Mononuclear cell (primary cell): Measurements from ENCODE around the gene NUCB1. TPM values are rescaled to one million over a fixed set of nuclear protein-coding genes. Genes with fewer than 3 reads are reported as not detected.

Experiments used
- H3K27me3 ChIP-seq: 2 replicates; pipeline ENCODE4 v1.6.0; 2011; ENCODE audit warnings: low read length, control low read depth; ENCODE audit not compliant: insufficient read depth
- H3K4me1 ChIP-seq: 2 replicates; pipeline ENCODE4 v1.5.1; 2011; ENCODE audit warnings: mild to moderate bottlenecking, low read length, control low read depth; ENCODE audit not compliant: insufficient read depth
- H3K4me3 ChIP-seq: 2 replicates; pipeline ENCODE4 v1.5.1; 2011; ENCODE audit warnings: mild to moderate bottlenecking, low read length, moderate library complexity
- H3K9me3 ChIP-seq: 2 replicates; pipeline ENCODE4 v1.5.1; 2011; ENCODE audit warnings: low read depth, mild to moderate bottlenecking, control low read depth, low read length
- total RNA-seq: library from RNA; depleted of rRNA; stranded (reverse); fragments of >200 nt; gene quantifications from one replicate; pipeline ENCODE4 v1.2.3, GENCODE V29; 2012

NUCB1 gene
- total RNA-seq, 1 donor: 166 TPM

DNA sequence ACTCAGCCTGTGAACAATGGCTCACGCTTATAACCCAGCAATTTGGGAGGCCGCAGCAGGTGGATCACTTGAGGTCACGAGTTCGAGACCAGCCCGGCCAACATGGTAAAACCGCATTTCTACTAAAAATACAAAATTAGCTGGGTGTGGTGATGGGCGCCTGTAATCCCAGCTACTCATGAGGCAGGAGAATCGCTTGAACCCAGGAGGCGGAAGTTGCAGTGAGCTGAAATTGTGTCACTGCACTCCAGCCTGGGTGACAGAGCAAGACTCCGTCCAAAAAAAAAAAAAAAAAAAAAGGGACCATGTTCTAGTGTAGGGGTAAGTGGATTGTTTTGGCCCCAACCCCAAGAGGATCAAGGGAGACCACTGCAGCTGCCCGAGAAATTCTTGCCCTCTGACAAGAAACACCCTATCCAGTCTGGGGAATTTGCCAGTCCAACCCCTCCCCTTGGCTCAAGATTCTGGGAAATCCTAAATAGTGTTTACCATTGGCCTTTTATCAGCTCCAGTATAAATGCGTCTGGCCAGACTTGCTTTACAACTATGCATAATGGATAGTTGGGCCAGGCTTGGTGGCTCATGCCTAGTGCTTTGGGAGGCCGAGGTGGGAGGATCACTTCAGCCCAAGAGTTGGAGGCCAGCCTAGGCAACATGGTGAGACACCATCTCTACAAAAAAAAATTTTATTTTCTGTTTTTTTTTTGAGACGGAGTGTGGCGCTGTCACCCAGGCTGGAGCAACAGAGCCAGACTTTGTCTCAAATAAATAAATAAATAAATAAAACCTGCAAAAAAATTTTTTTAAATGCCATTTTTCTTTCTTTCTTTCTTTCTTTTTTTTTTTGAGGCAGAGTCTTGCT, 28.3 kb downstream of the NUCB1 start:
- H3K9me3 ChIP-seq: no peaks in the 10 kb centered on the region
- peaks cover 8% of the 10 kb centered on the region for H3K4me1 ChIP-seq
- H3K27me3 ChIP-seq: peaks cover 11% of the 10 kb centered on the region
- H3K4me3 ChIP-seq: no peak overlapping the region

DNA sequence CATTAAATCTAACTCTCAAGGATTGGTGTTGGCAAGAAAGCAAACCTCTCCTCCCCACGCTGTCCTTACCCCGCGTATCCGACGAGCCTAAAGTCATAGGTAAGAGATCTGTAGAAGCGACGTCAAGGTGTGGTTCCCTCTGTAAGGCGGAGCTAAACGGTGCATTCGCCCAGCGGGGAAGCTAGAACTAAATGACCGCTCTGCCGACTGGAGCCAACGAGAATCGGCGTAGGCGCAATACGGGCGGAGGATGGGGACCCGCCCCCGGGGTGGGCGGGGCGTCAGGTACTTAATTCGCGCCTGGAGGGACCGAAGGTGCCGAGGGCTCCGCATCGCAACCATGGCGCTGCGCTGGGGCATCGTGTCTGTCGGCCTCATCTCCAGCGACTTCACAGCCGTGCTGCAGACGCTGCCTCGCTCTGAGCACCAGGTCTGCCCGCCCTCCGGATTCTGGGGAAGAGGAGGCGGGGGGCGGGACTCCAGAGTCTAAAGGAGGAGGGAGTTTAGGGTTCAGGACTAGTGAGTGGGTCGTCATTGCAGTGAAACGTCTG, 33.3 kb downstream of the NUCB1 start, which contains the start of gene DHDH:
DHDH (plus strand) TSS at position 318 of the 551 bp plus-strand sequence; CDS start at position 341, 23 bp downstream.
- Histone ChIP-seq H3K4me3 (peak within 1 kb of the TSS; percentile 29), H3K27me3 (peaks cover 11% of the 10 kb centered on the region)

DNA sequence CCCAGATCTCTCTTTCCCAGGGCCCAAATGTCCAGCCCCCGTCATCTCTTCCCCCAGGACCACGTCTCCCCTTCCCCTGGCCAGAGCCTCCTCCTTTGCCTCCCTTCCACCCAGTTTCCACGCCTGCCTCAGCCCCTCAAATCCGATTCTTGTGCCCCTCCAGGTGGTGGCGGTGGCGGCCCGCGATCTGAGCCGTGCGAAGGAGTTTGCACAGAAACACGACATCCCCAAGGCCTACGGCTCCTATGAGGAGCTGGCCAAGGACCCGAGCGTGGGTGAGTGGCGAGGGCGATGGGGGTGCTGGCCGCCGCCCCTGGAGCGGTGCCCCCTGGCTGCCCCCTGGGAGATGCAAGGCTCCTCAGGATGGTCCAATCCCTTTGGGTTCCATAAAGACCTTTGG, 34.7 kb downstream of the NUCB1 start:
- peaks cover 11% of the 10 kb centered on the region for H3K27me3 ChIP-seq
- no peaks in the 10 kb centered on the region for H3K9me3 ChIP-seq
- peaks cover 16% of the 10 kb centered on the region for H3K4me1 ChIP-seq
- H3K4me3 ChIP-seq: no peak overlapping the region

More for the DNA sequence above, 33.3 kb downstream of the NUCB1 start, which contains the start of gene DHDH:
- Histone ChIP-seq H3K9me3 (no peaks in the 10 kb centered on the region), H3K4me1 (peaks cover 16% of the 10 kb centered on the region)

DNA sequence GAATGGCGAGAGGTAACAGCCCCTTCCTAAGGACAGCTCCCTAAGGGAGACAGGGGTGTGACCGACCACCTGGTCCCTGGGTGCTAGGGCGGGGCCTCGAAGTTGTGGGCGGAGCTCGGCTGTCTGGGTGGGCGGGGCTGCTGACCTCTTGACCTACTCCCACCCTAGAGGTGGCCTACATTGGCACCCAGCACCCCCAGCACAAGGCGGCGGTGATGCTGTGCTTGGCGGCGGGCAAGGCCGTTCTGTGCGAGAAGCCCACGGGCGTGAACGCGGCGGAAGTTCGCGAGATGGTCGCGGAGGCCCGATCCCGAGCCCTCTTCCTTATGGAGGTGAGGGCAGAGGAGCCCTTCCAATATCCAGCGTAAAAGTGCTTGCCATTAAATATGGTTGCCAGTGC, 35.8 kb downstream of the NUCB1 start:
- Histone ChIP-seq H3K4me3 (no peak overlapping the region), H3K27me3 (peaks cover 11% of the 10 kb centered on the region), H3K9me3 (no peaks in the 10 kb centered on the region), H3K4me1 (peaks cover 16% of the 10 kb centered on the region)

DNA sequence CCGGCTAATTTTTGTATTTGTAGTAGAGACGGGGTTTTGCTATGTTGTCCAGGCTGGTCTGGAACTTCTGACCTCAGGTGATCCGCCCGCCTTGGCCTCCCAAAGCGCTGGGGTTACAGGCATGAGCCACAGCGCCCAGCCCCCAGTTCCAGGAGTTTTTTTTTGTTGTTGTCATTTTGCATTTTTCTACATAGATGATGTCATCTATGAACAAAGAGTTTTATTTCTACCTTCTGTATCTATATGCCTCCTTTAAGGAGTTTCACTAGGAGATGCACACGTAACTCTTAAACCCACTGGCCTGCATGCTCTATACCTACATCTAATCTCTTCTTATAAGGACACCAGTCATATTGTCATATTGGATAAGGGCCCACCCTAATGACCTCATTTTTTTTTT, 38.1 kb downstream of the NUCB1 start:
- Histone ChIP-seq H3K27me3 (peaks cover under 1% of the 10 kb centered on the region), H3K4me1 (peaks cover 10% of the 10 kb centered on the region), H3K9me3 (no peaks in the 10 kb centered on the region), H3K4me3 (no peak overlapping the region)

DNA sequence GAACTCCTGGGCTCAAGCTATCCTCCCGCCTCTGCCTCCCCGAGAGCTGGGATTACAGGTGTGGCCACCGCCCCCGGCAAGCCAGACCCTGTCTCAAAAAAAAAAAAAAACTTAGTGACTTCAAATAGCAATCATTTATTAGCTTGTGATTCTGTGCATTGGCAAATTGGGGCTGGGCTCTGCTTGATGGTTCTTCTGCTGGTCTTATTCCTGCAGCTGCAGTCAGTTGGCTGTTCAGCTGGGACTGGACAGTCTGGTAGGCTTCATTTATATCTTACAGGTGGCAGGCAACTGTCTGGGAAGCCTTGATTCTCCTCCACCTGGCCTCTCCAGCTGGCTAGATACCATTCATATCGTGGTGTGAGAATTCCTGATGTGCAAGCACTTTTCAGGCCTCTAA, 40.8 kb downstream of the NUCB1 start:
- H3K9me3 ChIP-seq: no peaks in the 10 kb centered on the region
- no peak overlapping the region for H3K4me3 ChIP-seq
- no peaks in the 10 kb centered on the region for H3K4me1 ChIP-seq

DNA sequence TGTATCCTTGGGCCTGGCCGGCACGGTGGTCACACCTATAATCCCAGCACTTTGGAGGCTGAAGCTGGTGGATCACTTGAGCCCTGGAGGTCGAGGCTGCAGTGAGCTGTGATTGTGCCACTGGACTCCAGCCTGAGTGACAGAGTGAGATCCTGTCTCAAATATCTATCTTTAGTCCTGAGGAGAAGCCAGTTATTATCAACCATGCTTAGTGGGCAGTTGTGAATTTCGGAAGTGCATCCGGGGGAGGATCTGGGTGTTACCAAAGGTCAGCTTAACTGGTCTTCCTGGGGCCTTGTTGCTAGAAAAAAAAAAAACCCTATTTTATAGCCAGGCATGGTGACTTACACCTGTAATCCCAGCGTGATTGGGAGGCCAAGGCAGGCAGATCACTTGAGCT, 43.0 kb downstream of the NUCB1 start:
- no peaks in the 10 kb centered on the region for H3K27me3 ChIP-seq
- no peaks in the 10 kb centered on the region for H3K9me3 ChIP-seq
- H3K4me1 ChIP-seq: no peaks in the 10 kb centered on the region
- H3K4me3 ChIP-seq: no peak overlapping the region

More for the DNA sequence above, 40.8 kb downstream of the NUCB1 start:
- no peaks in the 10 kb centered on the region for H3K27me3 ChIP-seq

DNA sequence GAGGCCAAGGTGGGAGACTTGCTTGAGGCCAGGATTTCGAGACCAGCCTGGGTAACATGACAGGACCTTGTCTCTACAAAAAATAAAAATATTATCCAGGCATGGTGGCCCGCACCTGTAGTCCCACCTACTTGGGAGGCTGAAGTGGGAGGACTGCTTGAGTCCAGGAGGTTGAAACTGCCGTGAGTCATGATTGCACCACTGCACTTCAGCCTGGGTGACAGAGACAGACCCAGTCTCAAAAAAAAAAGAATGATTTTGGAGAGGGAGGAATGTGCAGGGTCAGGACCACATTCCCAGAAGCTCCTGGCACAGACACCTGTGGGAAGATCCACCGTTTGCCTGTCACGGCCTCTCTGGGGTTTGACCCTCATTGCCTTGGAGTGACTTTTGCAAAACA, 45.3 kb downstream of the NUCB1 start:
- Histone ChIP-seq H3K4me3 (no peak overlapping the region), H3K27me3 (no peaks in the 10 kb centered on the region), H3K4me1 (no peaks in the 10 kb centered on the region), H3K9me3 (no peaks in the 10 kb centered on the region)

DNA sequence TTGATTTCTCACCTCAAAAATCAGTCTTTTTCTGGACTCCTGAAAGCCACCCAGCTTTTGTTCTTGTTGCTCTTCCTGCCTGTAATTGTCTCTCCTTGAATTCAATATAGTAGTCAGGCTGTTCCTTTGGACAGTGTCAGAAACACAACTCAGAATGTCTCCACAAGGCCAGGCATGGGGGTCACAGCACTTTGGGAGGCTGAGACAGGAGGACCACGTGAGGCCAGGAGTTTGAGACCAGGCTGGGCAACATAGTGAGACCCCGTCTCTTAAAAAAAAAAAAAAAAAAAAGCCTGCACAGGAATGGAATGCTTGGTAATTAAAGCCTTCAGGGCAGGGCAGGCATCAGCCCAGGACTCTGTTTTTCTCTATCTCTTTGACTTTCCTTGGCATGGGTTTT, 45.7 kb downstream of the NUCB1 start:
- no peaks in the 10 kb centered on the region for H3K27me3 ChIP-seq
- H3K4me1 ChIP-seq: no peaks in the 10 kb centered on the region
- no peaks in the 10 kb centered on the region for H3K9me3 ChIP-seq
- H3K4me3 ChIP-seq: no peak overlapping the region

DNA sequence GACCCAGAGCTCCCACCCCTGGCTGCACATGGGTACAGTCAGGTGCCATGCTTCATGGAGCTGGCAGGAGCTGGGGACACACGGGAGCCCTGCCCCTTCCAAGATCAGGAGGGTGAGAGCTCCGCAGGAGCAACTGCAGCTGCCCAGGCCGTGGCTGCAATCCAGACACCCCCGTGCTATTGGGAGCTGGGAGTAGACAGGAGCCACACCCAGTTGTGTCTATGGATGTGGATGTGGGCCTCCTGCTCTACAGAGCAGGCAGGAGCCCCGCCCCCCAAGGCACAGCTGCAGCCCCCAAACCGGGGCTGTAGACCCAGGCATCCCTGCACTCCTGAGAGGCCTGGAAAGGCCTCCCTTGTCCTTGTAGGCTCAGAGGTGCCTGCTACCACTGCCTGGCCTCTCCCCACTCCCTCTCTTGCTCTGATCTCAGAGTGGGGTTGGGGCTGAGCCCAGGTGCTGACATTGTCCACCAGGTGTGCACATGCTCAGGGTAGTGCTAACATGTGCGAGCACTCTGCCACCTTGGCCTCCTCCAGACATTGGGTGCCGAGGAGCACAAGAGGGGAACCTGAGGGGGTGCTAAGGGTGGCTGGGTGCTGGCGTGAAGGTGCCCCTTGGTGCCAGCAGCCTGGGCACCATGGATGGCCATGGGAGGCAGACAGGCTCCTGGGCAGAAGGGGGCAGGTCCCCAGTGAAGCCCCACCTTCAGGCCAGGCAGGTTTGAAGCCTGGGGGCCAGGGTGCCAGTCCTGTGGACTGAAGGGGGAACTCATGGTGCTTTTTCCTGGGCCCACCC, 46.5 kb downstream of the NUCB1 start:
- no peaks in the 10 kb centered on the region for H3K27me3 ChIP-seq
- H3K9me3 ChIP-seq: no peaks in the 10 kb centered on the region
- H3K4me3 ChIP-seq: no peak overlapping the region
- no peaks in the 10 kb centered on the region for H3K4me1 ChIP-seq

DNA sequence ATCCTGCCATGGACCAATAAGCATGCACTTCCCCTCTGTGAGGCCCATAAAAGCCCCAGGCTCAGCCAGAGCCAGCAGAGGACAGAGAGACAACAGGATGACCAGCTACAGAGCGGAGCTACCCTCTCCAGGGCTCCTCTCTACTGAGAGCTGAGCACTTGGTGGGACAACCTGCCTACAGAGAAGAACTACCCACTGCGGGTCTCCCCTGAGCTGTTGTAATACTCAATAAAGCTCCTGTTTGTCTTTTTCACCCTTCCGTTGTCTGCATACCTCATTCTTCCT, 47.1 kb downstream of the NUCB1 start:
- H3K27me3 ChIP-seq: no peaks in the 10 kb centered on the region
- no peaks in the 10 kb centered on the region for H3K4me1 ChIP-seq
- H3K4me3 ChIP-seq: no peak overlapping the region
- H3K9me3 ChIP-seq: no peaks in the 10 kb centered on the region

DNA sequence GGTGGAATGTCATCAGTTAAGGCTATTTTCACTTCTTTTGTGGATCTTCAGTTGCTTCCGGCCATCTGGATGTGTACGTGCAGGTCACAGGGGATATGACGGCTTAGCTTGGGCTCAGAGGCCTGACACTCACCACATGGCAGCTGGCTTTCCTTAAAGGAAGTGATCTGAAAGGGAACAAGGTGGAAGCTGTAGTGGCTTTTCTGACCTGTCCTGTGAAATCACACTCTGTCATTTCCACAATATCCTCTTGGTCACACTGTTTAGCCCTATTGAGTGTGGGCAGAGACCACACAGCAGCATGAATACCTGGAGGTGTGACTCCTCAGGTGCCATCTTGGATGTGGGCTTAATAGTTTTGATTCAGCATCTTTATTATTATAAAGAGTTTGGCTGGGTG, 50.0 kb downstream of the NUCB1 start:
- H3K27me3 ChIP-seq: no peaks in the 10 kb centered on the region

DNA sequence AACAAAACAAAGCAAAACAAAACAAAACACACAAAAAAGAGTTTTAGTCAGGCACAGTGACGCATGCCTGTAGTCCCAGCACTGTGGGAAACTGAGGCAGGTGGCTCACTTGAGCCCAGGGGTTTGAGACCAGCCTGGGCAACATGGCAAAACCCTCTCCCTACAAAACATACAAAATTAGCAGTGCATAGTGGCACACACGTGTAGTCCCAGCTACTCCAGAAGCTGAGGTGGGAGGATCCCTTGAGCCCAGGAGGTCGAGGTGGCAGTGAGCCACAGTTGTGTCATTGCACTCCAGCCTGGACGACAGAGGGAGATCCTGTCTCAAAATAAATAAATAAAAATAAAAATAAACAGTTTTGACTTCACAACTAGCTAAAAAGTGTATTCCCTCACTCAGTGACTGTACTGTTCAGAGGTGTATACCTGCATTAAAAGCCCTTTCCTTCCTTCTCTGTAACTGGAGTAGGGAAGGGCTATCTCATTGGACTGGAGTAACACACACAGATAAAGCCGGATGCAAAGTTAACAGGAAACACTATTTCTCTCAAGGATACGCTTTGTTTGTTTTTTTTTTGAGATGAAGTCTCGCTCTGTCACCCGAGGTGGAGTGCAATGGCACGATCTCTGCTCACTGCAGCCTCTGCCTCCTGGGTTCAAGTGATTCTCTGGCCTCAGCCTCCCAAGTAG, 50.9 kb downstream of the NUCB1 start:
- Histone ChIP-seq H3K27me3 (no peaks in the 10 kb centered on the region), H3K9me3 (no peaks in the 10 kb centered on the region), H3K4me3 (no peak overlapping the region), H3K4me1 (peaks cover 16% of the 10 kb centered on the region)

More for the DNA sequence above, 50.0 kb downstream of the NUCB1 start:
- Histone ChIP-seq H3K4me3 (no peak overlapping the region), H3K9me3 (no peaks in the 10 kb centered on the region), H3K4me1 (peaks cover 7% of the 10 kb centered on the region)

DNA sequence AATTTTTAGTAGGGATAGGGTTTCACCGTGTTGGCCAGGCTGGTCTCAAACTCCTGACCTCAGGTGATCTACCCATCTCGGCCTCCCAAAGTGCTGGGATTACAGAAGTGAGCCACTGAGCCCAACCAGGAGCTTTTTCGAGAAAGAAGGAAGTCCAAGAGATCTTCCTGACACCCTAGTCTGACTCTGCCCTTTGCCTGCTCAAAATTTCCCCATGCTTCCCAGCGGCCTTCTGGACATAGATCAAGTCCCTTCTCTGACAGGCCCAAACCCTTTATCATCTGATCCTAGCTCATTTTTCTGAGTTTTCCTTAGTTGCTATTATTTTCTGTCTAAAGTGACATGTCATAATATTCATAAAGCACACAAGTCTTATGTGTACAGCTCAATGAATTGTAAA, 53.0 kb downstream of the NUCB1 start:
- no peaks in the 10 kb centered on the region for H3K27me3 ChIP-seq
- H3K4me3 ChIP-seq: no peak overlapping the region
- no peaks in the 10 kb centered on the region for H3K9me3 ChIP-seq
- H3K4me1 ChIP-seq: peaks cover 23% of the 10 kb centered on the region
